H9 (cell line): ENCODE data around the gene PUM2. TPM values are rescaled to one million over a fixed set of nuclear protein-coding genes. Genes with fewer than 3 reads are reported as not detected.
A peak's percentile ranks its signal among the peaks of the same experiment; 100 is the strongest.

Source experiments
- DNase-seq: peaks from one replicate; pipeline ENCODE4 v3.0.0-alpha.2; 2017
- H2AFZ ChIP-seq: one replicate; pipeline ENCODE4 v1.6.1; 2013; ENCODE audit warnings: mild to moderate bottlenecking, low read length, control low read depth, moderate library complexity
- H2AK5ac ChIP-seq: 2 replicates; pipeline ENCODE4 v1.6.1; 2013; ENCODE audit warnings: low read length, control low read depth, mixed read lengths; ENCODE audit not compliant: insufficient read length
- H2BK120ac ChIP-seq: one replicate; pipeline ENCODE4 v1.6.1; 2013; ENCODE audit warnings: low read depth, mild to moderate bottlenecking, low read length, control low read depth, inconsistent platforms; ENCODE audit not compliant: poor library complexity, severe bottlenecking
- H2BK12ac ChIP-seq: 2 replicates; pipeline ENCODE4 v1.6.1; 2013; ENCODE audit warnings: low read length, control low read depth, mixed read lengths, low read depth; ENCODE audit not compliant: insufficient read length
- H2BK15ac ChIP-seq: 2 replicates; pipeline ENCODE4 v1.6.1; 2013; ENCODE audit warnings: low read depth, low read length, control low read depth
- H2BK20ac ChIP-seq: one replicate; pipeline ENCODE4 v1.6.1; 2013; ENCODE audit warnings: low read depth, mild to moderate bottlenecking, low read length, control low read depth, inconsistent platforms; ENCODE audit not compliant: poor library complexity, severe bottlenecking
- H2BK5ac ChIP-seq: 2 replicates; pipeline ENCODE4 v1.6.1; 2013; ENCODE audit warnings: low read length, control low read depth, mixed read lengths; ENCODE audit not compliant: insufficient read length
- H3K14ac ChIP-seq: 2 replicates; pipeline ENCODE4 v1.6.1; 2013; ENCODE audit warnings: low read length, control low read depth; ENCODE audit not compliant: insufficient read depth
- H3K18ac ChIP-seq: 2 replicates; pipeline ENCODE4 v1.6.1; 2013; ENCODE audit warnings: low read depth, mild to moderate bottlenecking, mixed read lengths, low read length, control low read depth; ENCODE audit not compliant: insufficient read length
- H3K23ac ChIP-seq: 2 replicates; pipeline ENCODE4 v1.6.1; 2013; ENCODE audit warnings: low read length, control low read depth, mixed read lengths, low read depth; ENCODE audit not compliant: insufficient read length
- H3K23me2 ChIP-seq: 2 replicates; pipeline ENCODE4 v1.6.1; 2013; ENCODE audit warnings: low read depth, mild to moderate bottlenecking, mixed read lengths, low read length, control low read depth; ENCODE audit not compliant: insufficient read length, poor library complexity, severe bottlenecking
- H3K27ac ChIP-seq: 2 replicates; pipeline ENCODE4 v1.5.1; 2013; ENCODE audit warnings: low read length, control low read depth, mixed read lengths, low read depth; ENCODE audit not compliant: insufficient read length
- H3K27me3 ChIP-seq: 2 replicates; pipeline ENCODE4 v1.6.1; 2013; ENCODE audit warnings: low read length, control low read depth, inconsistent platforms; ENCODE audit not compliant: insufficient read depth
- H3K4ac ChIP-seq: 2 replicates; pipeline ENCODE4 v1.6.1; 2013; ENCODE audit warnings: low read depth, mild to moderate bottlenecking, control low read depth, inconsistent platforms, low read length, moderate library complexity
- H3K4me1 ChIP-seq: 2 replicates; pipeline ENCODE4 v1.6.1; 2013; ENCODE audit warnings: low read length, control low read depth, inconsistent platforms; ENCODE audit not compliant: insufficient read depth
- H3K4me2 ChIP-seq: 2 replicates; pipeline ENCODE4 v1.6.1; 2013; ENCODE audit warnings: low read length, control low read depth, mixed read lengths; ENCODE audit not compliant: insufficient read length, insufficient read depth
- H3K56ac ChIP-seq: 2 replicates; pipeline ENCODE4 v1.6.1; 2013; ENCODE audit warnings: low read depth, mild to moderate bottlenecking, mixed read lengths, low read length, control low read depth; ENCODE audit not compliant: insufficient read length
- H3K79me1 ChIP-seq: 2 replicates; pipeline ENCODE4 v1.6.1; 2013; ENCODE audit warnings: low read depth, mild to moderate bottlenecking, moderate library complexity, low read length, control low read depth, inconsistent platforms; ENCODE audit not compliant: insufficient read depth, poor library complexity, severe bottlenecking
- H3K79me2 ChIP-seq: 2 replicates; pipeline ENCODE4 v1.6.1; 2013; ENCODE audit warnings: low read length, control low read depth, inconsistent platforms; ENCODE audit not compliant: insufficient read depth
- H3K9ac ChIP-seq: 2 replicates; pipeline ENCODE4 v1.6.1; 2013; ENCODE audit warnings: low read length, control low read depth, mixed read lengths; ENCODE audit not compliant: insufficient read length; ENCODE audit errors: extremely low read depth
- H3K9me3 ChIP-seq: one replicate; pipeline ENCODE4 v1.6.1; 2013; ENCODE audit warnings: low read depth, low read length, inconsistent platforms; ENCODE audit not compliant: control insufficient read depth
- H3T11ph ChIP-seq: one replicate; pipeline ENCODE4 v1.6.1; 2013; ENCODE audit warnings: mild to moderate bottlenecking, low read length, control low read depth, inconsistent platforms
- H4K20me1 ChIP-seq: one replicate; pipeline ENCODE4 v1.6.1; 2013; ENCODE audit not compliant: control insufficient read depth, insufficient read length, insufficient read depth
- H4K5ac ChIP-seq: 2 replicates; pipeline ENCODE4 v1.6.1; 2013; ENCODE audit warnings: low read depth, mild to moderate bottlenecking, mixed read lengths, low read length, control low read depth; ENCODE audit not compliant: insufficient read length
- H4K8ac ChIP-seq: replicated peaks from 2 replicates; pipeline ENCODE4 v1.6.1; 2013; ENCODE audit warnings: low read length, control low read depth, mixed read lengths, low read depth; ENCODE audit not compliant: insufficient read length
- H4K91ac ChIP-seq: 2 replicates; pipeline ENCODE4 v1.6.1; 2013; ENCODE audit warnings: low read depth, mild to moderate bottlenecking, moderate library complexity, mixed read lengths, low read length, control low read depth; ENCODE audit not compliant: insufficient read length
- H3K27ac Mint-ChIP-seq, 3 experiments: 2 replicates in 2 of 3; 3 replicates in 1 of 3; pipeline ENCODE4 v1.8.0; 2020 to 2021; ENCODE audit warnings: mixed read lengths in 3 of 3, mild to moderate bottlenecking in 1 of 3, moderate library complexity in 1 of 3
- H3K27me3 Mint-ChIP-seq: 2 replicates; pipeline ENCODE4 v1.8.0; 2021; ENCODE audit warnings: low read depth, mild to moderate bottlenecking, moderate library complexity, mixed read lengths
- H3K36me3 Mint-ChIP-seq, 3 experiments: 2 replicates in 2 of 3; 3 replicates in 1 of 3; pipeline ENCODE4 v1.8.0; 2020 to 2021; ENCODE audit warnings: low read depth in 3 of 3, mixed read lengths in 3 of 3; ENCODE audit not compliant: insufficient read depth in 1 of 3
- H3K4me1 Mint-ChIP-seq, 2 experiments: 2 replicates each; pipeline ENCODE4 v1.8.0; 2020; ENCODE audit warnings: mixed read lengths in 2 of 2
- H3K4me3 Mint-ChIP-seq, 2 experiments: 2 replicates in 1 of 2; 3 replicates in 1 of 2; pipeline ENCODE4 v1.8.0; 2020 to 2021; ENCODE audit warnings: mild to moderate bottlenecking in 2 of 2, mixed read lengths in 2 of 2, moderate library complexity in 1 of 2
- H3K9me3 Mint-ChIP-seq, 2 experiments: 2 replicates in 1 of 2; 3 replicates in 1 of 2; pipeline ENCODE4 v1.8.0; 2020; ENCODE audit warnings: mild to moderate bottlenecking in 2 of 2, mixed read lengths in 2 of 2, moderate library complexity in 1 of 2
- CTCF ChIP-seq: fragments of 200-600 bp; sonication (generic); conservative IDR thresholded peaks from 3 replicates; pipeline ENCODE4 v1.8.0; 2021; ENCODE audit warnings: antibody characterized with exemption, mild to moderate bottlenecking
- WGBS: extraction: QIAGEN DNeasy Blood & Tissue Kit; methylation state at CpG from one replicate; pipeline ENCODE4 v1.1.7; 2013; ENCODE audit warnings: missing lambda C conversion rate, low lambda C conversion rate, mixed read lengths; ENCODE audit not compliant: insufficient read length; ENCODE audit errors: extremely low coverage; 5-methylcytosine and 5-hydroxymethylcytosine counted together
- total RNA-seq: library from RNA; stranded (reverse); gene quantifications from 2 replicates; pipeline ENCODE4 v1.2.1, GENCODE V29; 2021

Gene PUM2
- total RNA-seq, 1 experiment from 2014 or later, result 96.6 TPM

GRCh38 chr2:20264629-20265028, 86.0 kb downstream of the PUM2 start:
- peaks cover 12 to 57% (median 31%) of the 10 kb centered on the region in 3 experiments; a peak in 6 of 7 replicates for H3K36me3 Mint-ChIP-seq
- H3K27me3 Mint-ChIP-seq, result no peaks in the 10 kb centered on the region
- no peak overlapping the region for H2BK12ac ChIP-seq
- H2AFZ ChIP-seq, result no peak overlapping the region
- no peak for DNase-seq
- no peaks in the 10 kb centered on the region for H3K9me3 ChIP-seq
- no peak overlapping the region for H3K14ac ChIP-seq
- H3K79me1 ChIP-seq, result no peaks in the 10 kb centered on the region
- H4K5ac ChIP-seq, result no peak overlapping the region
- no peak overlapping the region for H3K4me2 ChIP-seq
- H2AK5ac ChIP-seq, result no peak overlapping the region
- no peak overlapping the region for H3K27ac ChIP-seq
- no peak for TF ChIP-seq CTCF
- no peak overlapping the region for H2BK120ac ChIP-seq
- H3K27ac Mint-ChIP-seq, result peak overlapping the region in 2 of 3 experiments; percentile 44 to 83; a peak in 2 of 7 replicates
- H3T11ph ChIP-seq, result no peak overlapping the region
- no peak overlapping the region for H3K9ac ChIP-seq
- no peaks in the 10 kb centered on the region for H3K79me2 ChIP-seq
- no peaks in the 10 kb centered on the region for H4K20me1 ChIP-seq
- WGBS, result no CpG with 5 or more reads among the region's 2 CpGs
- no peak overlapping the region for H3K23ac ChIP-seq
- no peaks in the 10 kb centered on the region for H3K4me1 Mint-ChIP-seq
- H4K8ac ChIP-seq, result no peak overlapping the region
- no peaks in the 10 kb centered on the region for H3K9me3 Mint-ChIP-seq
- H3K27me3 ChIP-seq, result no peaks in the 10 kb centered on the region
- no peaks in the 10 kb centered on the region for H3K4me1 ChIP-seq
- no peak overlapping the region for H2BK15ac ChIP-seq
- H3K4me3 Mint-ChIP-seq, result no peak overlapping the region
- H3K4ac ChIP-seq, result no peak overlapping the region
- no peak overlapping the region for H3K56ac ChIP-seq
- H2BK20ac ChIP-seq, result no peak overlapping the region
- no peak overlapping the region for H4K91ac ChIP-seq
- no peak overlapping the region for H2BK5ac ChIP-seq
- no peaks in the 10 kb centered on the region for H3K23me2 ChIP-seq
- no peak overlapping the region for H3K18ac ChIP-seq
